Gastrocnemius medialis (tissue), 4 donors: ENCODE data around the gene RBMS3.

Experiments
- POLR2A ChIP-seq, 2 donors: fragments of 450-650 bp; IDR thresholded peaks; one replicate each; pipeline ENCODE4 v1.6.1; 2017; ENCODE audit warnings: antibody characterized with exemption in 2 of 2, mild to moderate bottlenecking in 2 of 2, moderate library complexity in 2 of 2
- TF ChIP-seq, protein P1 (sequence below), 5 experiments: fragments of 450-650 bp in 3 of 5; fragments of 200-600 bp in 2 of 5; sonication (generic) in 2 of 5; IDR thresholded peaks in 4 of 5; conservative IDR thresholded peaks in 1 of 5; 1 replicate in 4 of 5; 2 replicates in 1 of 5; pipeline ENCODE4 v1.5.1; 2016 to 2019; ENCODE audit warnings: antibody characterized with exemption in 5 of 5, mild to moderate bottlenecking in 3 of 5, moderate library complexity in 3 of 5

DNA sequence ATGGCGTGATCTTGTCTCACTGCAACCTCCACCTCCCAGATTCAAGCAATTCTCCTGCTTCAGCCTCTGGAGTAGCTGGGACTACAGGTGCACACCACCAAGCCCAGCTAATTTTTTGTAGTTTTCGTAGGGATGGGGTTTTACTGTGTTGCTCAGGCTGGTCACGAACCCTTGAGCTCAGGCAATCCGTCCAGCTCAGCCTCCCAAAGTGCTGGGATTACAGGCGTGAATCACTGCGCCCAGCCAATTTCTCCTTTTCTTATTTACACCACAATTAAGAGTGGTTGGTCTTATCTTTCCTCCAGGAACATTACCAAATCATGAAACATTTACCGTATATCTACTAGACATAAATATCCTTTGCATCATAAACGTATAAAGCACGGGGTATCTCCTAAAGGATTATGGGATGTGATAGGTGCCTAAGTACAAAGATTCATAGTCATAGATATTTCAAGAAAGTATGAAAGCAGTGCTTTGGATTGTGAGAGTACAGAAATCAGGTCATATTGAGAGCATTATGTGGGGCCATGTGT, 194.5 kb downstream of the RBMS3 start:
- TF ChIP-seq, protein P1, sequence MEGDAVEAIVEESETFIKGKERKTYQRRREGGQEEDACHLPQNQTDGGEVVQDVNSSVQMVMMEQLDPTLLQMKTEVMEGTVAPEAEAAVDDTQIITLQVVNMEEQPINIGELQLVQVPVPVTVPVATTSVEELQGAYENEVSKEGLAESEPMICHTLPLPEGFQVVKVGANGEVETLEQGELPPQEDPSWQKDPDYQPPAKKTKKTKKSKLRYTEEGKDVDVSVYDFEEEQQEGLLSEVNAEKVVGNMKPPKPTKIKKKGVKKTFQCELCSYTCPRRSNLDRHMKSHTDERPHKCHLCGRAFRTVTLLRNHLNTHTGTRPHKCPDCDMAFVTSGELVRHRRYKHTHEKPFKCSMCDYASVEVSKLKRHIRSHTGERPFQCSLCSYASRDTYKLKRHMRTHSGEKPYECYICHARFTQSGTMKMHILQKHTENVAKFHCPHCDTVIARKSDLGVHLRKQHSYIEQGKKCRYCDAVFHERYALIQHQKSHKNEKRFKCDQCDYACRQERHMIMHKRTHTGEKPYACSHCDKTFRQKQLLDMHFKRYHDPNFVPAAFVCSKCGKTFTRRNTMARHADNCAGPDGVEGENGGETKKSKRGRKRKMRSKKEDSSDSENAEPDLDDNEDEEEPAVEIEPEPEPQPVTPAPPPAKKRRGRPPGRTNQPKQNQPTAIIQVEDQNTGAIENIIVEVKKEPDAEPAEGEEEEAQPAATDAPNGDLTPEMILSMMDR (IDR thresholded peaks at IDR 0.05 in 4 of 5, conservative IDR thresholded peaks at IDR 0.05 in 1 of 5), result no peak
- TF ChIP-seq POLR2A (IDR thresholded peaks at IDR 0.05), result no peak
